Endothelial cell of umbilical vein (primary cell): Measurements from ENCODE around the gene GFOD1. TPM values are rescaled to one million over a fixed set of nuclear protein-coding genes. Genes with fewer than 3 reads are reported as not detected.

ENCODE experiments used
- BruUV-seq: library from RNA; stranded (reverse); fragments of 400-500 nt; replicated peaks from 2 replicates; lab custom pipeline; 2021; lab: Mats Ljungman, UMichigan
- CTCF ChIA-PET: fragments of 300-600, 350-600 bp; sonication (Branson Sonifier 250); formaldehyde crosslinking; loops from one replicate; lab custom pipeline; 2021; ENCODE audit warnings: antibody characterized with exemption, inconsistent platforms; lab: Charles Lee
- POLR2A ChIA-PET: fragments of 300-600, 350-600 bp; sonication (Branson Sonifier 250); formaldehyde crosslinking; loops from one replicate; lab custom pipeline; 2021; ENCODE audit warnings: antibody characterized with exemption, inconsistent platforms; lab: Charles Lee
- DNase-seq: peaks from one replicate; pipeline ENCODE4 v3.0.0-alpha.2; 2011; ENCODE audit warnings: low read depth, low spot score
- FAIRE-seq: peaks from 2 replicates; lab custom pipeline; 2011; peaks lifted over from hg19 to GRCh38; lab: Jason Lieb, UNC
- H2AFZ ChIP-seq: 2 replicates; pipeline ENCODE4 v1.6.0; 2012; ENCODE audit warnings: low read depth, low read length, control low read depth, inconsistent platforms
- H3K27ac ChIP-seq: 2 replicates; pipeline ENCODE4 v1.5.1; 2011; ENCODE audit warnings: low read depth, mild to moderate bottlenecking, control low read depth, low read length, moderate library complexity; ENCODE audit not compliant: insufficient read depth
- H3K27me3 ChIP-seq, 2 experiments: 2 replicates each; pipeline versions ENCODE4 v1.6.0 to v1.6.1; 2011; ENCODE audit warnings: low read length in 2 of 2, mixed read lengths in 1 of 2; ENCODE audit not compliant: control insufficient read depth in 2 of 2, insufficient read depth in 2 of 2
- H3K36me3 ChIP-seq, 2 experiments: 2 replicates in 1 of 2; 3 replicates in 1 of 2; pipeline ENCODE4 v1.5.1; 2011; ENCODE audit warnings: low read length in 2 of 2, mild to moderate bottlenecking in 1 of 2, moderate library complexity in 1 of 2; ENCODE audit not compliant: control insufficient read depth in 2 of 2, insufficient read depth in 2 of 2; ENCODE audit errors: extremely low read depth in 1 of 2
- H3K4me1 ChIP-seq: 3 replicates; pipeline ENCODE4 v1.5.1; 2011; ENCODE audit warnings: mild to moderate bottlenecking, low read length; ENCODE audit not compliant: control insufficient read depth, insufficient read depth; ENCODE audit errors: extremely low read depth
- H3K4me2 ChIP-seq: 2 replicates; pipeline ENCODE4 v1.6.1; 2011; ENCODE audit warnings: low read length, control low read depth, mixed read lengths; ENCODE audit not compliant: insufficient read depth
- H3K4me3 ChIP-seq, 3 experiments: fragments of 200-600 bp in 1 of 3; sonication (generic), shearing (Covaris generic) in 1 of 3; replicated peaks in 1 of 3; 2 replicates each; pipeline ENCODE4 v1.5.1; 2011 to 2016; ENCODE audit warnings: control low read depth in 3 of 3, low read length in 3 of 3, mild to moderate bottlenecking in 2 of 3, inconsistent platforms in 1 of 3, low read depth in 1 of 3, moderate library complexity in 1 of 3; ENCODE audit not compliant: insufficient read depth in 1 of 3
- H3K79me2 ChIP-seq: 2 replicates; pipeline ENCODE4 v1.6.0; 2012; ENCODE audit warnings: low read length, inconsistent platforms; ENCODE audit not compliant: control insufficient read depth, insufficient read depth
- H3K9ac ChIP-seq: replicated peaks from 2 replicates; pipeline ENCODE3; 2011; ENCODE audit warnings: low read length, control low read depth; ENCODE audit not compliant: insufficient read depth; ENCODE audit errors: extremely low read depth
- H3K9me1 ChIP-seq: replicated peaks from 3 replicates; pipeline ENCODE4 v1.6.0; 2011; ENCODE audit warnings: mild to moderate bottlenecking, low read length; ENCODE audit not compliant: control insufficient read depth, insufficient read depth; ENCODE audit errors: extremely low read depth
- H3K9me3 ChIP-seq: replicated peaks from 2 replicates; pipeline ENCODE4 v1.5.1; 2012; ENCODE audit warnings: low read length, inconsistent platforms; ENCODE audit not compliant: control insufficient read depth, insufficient read depth
- H4K20me1 ChIP-seq: replicated peaks from 2 replicates; pipeline ENCODE3; 2011; ENCODE audit warnings: mild to moderate bottlenecking, low read length; ENCODE audit not compliant: control insufficient read depth, insufficient read depth; ENCODE audit errors: extremely low read depth
- EZH2 ChIP-seq: IDR thresholded peaks from 2 replicates; pipeline ENCODE4 v1.6.1; 2012; ENCODE audit warnings: borderline replicate concordance, low read depth, mild to moderate bottlenecking, moderate library complexity, low read length, inconsistent platforms; ENCODE audit not compliant: severe bottlenecking
- FOS ChIP-seq: IDR thresholded peaks from 2 replicates; pipeline ENCODE4 v1.6.1; 2011; ENCODE audit warnings: mild to moderate bottlenecking, low read length, moderate library complexity, borderline replicate concordance; ENCODE audit not compliant: insufficient read depth
- GATA2 ChIP-seq: IDR thresholded peaks from 2 replicates; pipeline ENCODE4 v1.7.0; 2011; ENCODE audit warnings: low read depth, mild to moderate bottlenecking, moderate library complexity, mixed read lengths, low read length; ENCODE audit not compliant: insufficient read length, insufficient read depth
- JUN ChIP-seq: IDR thresholded peaks from 2 replicates; pipeline ENCODE4 v1.6.1; 2011; ENCODE audit warnings: borderline replicate concordance, low read depth; ENCODE audit not compliant: insufficient read length, insufficient read depth
- MAX ChIP-seq: IDR thresholded peaks from 2 replicates; pipeline ENCODE4 v1.6.1; 2011; ENCODE audit not compliant: insufficient read depth, insufficient read length
- MYC ChIP-seq: IDR thresholded peaks from one replicate; pipeline ENCODE4 v1.6.1; 2011; ENCODE audit warnings: mild to moderate bottlenecking, low read depth, low read length
- POLR2AphosphoS5 ChIP-seq: IDR thresholded peaks from 2 replicates; pipeline ENCODE4 v1.6.1; 2012; ENCODE audit warnings: low read depth, mild to moderate bottlenecking, control low read depth, low read length, moderate library complexity; ENCODE audit not compliant: insufficient read depth
- dilution Hi-C: fragments of 300-500 bp; cut with MboI; formaldehyde crosslinking; loops from one replicate; pipeline ENCODE4 v1.15.0; 2019; ENCODE audit warnings: low sequenced_read_pairs; ENCODE audit not compliant: extremely low pct_ligation_motif_present
- intact Hi-C: fragments of 100-400 bp; cut with micrococcal nuclease; formaldehyde crosslinking; loops from one replicate; pipeline ENCODE4 v1.10.0; 2022
- polyA plus RNA-seq, 4 experiments: library from polyadenylated mRNA; depleted of rRNA in 3 of 4; stranded (reverse) in 3 of 4; unstranded in 1 of 4; fragments of >200 nt; gene quantifications; 2 replicates each; pipeline versions ENCODE4 v1.2.1 to v1.2.3, GENCODE V29; 2011 to 2012; ENCODE audit warnings: missing spikeins in 1 of 4
- total RNA-seq: library from RNA; stranded (reverse); gene quantifications from 2 replicates; pipeline ENCODE4 v1.2.3, GENCODE V29; 2021
- TF ChIP-seq, protein P1 (sequence below), 2 donors: IDR thresholded peaks; 1 replicate in 1 of 2; 2 replicates in 1 of 2; pipeline ENCODE4 v1.5.1; 2011; ENCODE audit warnings: low read length in 2 of 2, mild to moderate bottlenecking in 2 of 2, moderate library complexity in 2 of 2, control low read depth in 1 of 2, inconsistent platforms in 1 of 2, low read depth in 1 of 2; ENCODE audit not compliant: insufficient read depth in 1 of 2; ENCODE audit errors: extremely low read depth in 1 of 2

The GFOD1 gene
- total and polyA plus RNA-seq, 2 donors (not counting 3 experiments of a cell fraction or from before 2014, with no cell fraction given), result 12.1 to 24.1 TPM

DNA sequence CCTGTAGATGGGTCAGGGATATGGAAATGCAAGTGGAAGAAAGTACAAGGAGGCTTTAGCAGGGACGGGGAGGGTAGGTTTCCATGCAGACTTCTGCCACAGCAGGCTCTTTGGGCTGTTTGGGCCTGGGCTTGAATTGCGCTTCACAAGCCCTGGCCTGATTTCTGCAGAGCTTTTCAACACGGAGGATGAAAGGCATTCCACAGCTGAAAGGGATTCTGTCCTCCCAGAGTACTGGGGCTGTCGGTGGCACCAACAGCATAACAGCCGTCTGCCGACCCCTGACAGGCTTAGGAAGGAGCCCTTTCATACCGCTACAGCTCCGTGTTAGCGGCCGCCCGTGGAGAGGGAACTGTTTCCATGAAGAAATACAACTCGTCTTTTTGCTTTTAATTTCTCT lies 136.1 kb downstream of the GFOD1 start:
- no peaks in the 10 kb centered on the region for H3K27me3 ChIP-seq
- H3K4me1 ChIP-seq, result peaks cover 28% of the 10 kb centered on the region
- FAIRE-seq, result no peak
- ChIA-PET POLR2A (no interaction called here), CTCF (no interaction called here)
- no peak overlapping the region for H2AFZ ChIP-seq
- H3K36me3 ChIP-seq, result no peaks in the 10 kb centered on the region
- DNase-seq, result no peak
- no peaks in the 10 kb centered on the region for H3K9me3 ChIP-seq
- no peaks in the 10 kb centered on the region for H3K9me1 ChIP-seq
- TF ChIP-seq, protein P1, sequence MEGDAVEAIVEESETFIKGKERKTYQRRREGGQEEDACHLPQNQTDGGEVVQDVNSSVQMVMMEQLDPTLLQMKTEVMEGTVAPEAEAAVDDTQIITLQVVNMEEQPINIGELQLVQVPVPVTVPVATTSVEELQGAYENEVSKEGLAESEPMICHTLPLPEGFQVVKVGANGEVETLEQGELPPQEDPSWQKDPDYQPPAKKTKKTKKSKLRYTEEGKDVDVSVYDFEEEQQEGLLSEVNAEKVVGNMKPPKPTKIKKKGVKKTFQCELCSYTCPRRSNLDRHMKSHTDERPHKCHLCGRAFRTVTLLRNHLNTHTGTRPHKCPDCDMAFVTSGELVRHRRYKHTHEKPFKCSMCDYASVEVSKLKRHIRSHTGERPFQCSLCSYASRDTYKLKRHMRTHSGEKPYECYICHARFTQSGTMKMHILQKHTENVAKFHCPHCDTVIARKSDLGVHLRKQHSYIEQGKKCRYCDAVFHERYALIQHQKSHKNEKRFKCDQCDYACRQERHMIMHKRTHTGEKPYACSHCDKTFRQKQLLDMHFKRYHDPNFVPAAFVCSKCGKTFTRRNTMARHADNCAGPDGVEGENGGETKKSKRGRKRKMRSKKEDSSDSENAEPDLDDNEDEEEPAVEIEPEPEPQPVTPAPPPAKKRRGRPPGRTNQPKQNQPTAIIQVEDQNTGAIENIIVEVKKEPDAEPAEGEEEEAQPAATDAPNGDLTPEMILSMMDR (IDR thresholded peaks at IDR 0.05; ENCODE audit: extremely low read depth in 1 of 2, insufficient read depth in 1 of 2, low read depth in 1 of 2, low read length in 2 of 2), result no peak
- TF ChIP-seq GATA2 (no peak), JUN (no peak), MYC (no peak)
- no peak overlapping the region for H3K4me2 ChIP-seq
- H3K27ac ChIP-seq, result no peak overlapping the region
- no peak overlapping the region for H3K4me3 ChIP-seq
- intact Hi-C loops, result no loop called here
- dilution Hi-C loops, result no loop called here
- H3K79me2 ChIP-seq, result no peaks in the 10 kb centered on the region
- no TSS peak for BruUV-seq
- H3K9ac ChIP-seq, result no peak overlapping the region
- H4K20me1 ChIP-seq, result no peaks in the 10 kb centered on the region

DNA sequence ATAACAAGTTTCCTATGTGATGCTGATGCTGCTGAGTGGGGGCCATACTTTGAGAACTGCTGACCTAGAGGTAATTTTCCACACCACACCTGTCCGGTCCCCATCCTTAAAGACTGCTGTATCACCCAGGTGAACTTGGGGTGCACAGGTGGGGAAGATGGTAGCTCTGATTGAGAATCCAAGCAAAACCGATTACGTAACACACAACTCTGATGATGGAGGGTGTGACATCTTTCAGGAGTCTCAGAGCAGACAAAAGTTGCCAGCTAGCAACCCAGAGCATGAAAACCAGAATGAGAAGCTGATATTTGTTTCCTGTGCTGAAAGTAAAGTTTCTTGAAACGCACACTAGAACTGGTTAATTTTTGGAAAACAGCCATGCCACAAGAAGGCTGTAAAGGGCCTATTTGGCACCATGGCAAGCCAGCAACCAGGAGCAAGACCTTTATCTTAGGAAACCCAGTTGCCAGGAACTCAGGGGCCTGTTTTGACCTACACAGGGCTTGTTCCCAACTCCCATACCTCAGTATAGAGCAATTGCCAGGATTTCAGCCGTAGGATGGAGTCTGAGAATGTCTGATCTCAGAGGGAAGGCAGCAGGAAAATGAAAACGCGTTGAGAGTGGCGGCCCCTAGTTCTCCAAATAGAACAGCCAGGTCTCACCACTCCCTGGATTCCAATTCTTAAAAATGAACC lies 137.4 kb downstream of the GFOD1 start:
- no peaks in the 10 kb centered on the region for H3K9me3 ChIP-seq
- no peak for DNase-seq
- H2AFZ ChIP-seq, result no peak overlapping the region
- no peak for FAIRE-seq
- dilution Hi-C loops (loop anchor here (25.0 kb wide), 1 partner anchor 212 kb away; the partner anchor contains the start of gene SIRT5), intact Hi-C loops (no loop called here)
- BruUV-seq, result no TSS peak
- H4K20me1 ChIP-seq, result no peaks in the 10 kb centered on the region
- H3K9ac ChIP-seq, result no peak overlapping the region
- peaks cover 15% of the 10 kb centered on the region for H3K4me1 ChIP-seq
- H3K36me3 ChIP-seq, result no peaks in the 10 kb centered on the region
- CTCF ChIA-PET, result interaction anchor here (0.9 to 1.2 kb wide), 2 partner anchors 13 to 225 kb away, joined by 3 read pairs; no protein-coding TSS in a partner anchor
- TF ChIP-seq MAX (no peak), MYC (no peak), POLR2AphosphoS5 (no peak), EZH2 (no peak), JUN (no peak), FOS (no peak), GATA2 (no peak)
- TF ChIP-seq, protein P1 (IDR thresholded peaks at IDR 0.05; ENCODE audit: extremely low read depth in 1 of 2, insufficient read depth in 1 of 2, low read depth in 1 of 2, low read length in 2 of 2), result no peak
- H3K27me3 ChIP-seq, result no peaks in the 10 kb centered on the region
- POLR2A ChIA-PET, result no interaction called here
- no peak overlapping the region for H3K4me3 ChIP-seq
- no peaks in the 10 kb centered on the region for H3K79me2 ChIP-seq
- no peak overlapping the region for H3K27ac ChIP-seq
- H3K4me2 ChIP-seq, result no peak overlapping the region
- no peaks in the 10 kb centered on the region for H3K9me1 ChIP-seq
